Lower leg skin (tissue), 3 donors: Measurements from ENCODE around the gene OR5L2.

Experiments
- CTCF ChIP-seq, 3 donors: fragments of 450-650 bp; IDR thresholded peaks; one replicate each; pipeline ENCODE4 v1.5.1; 2016; ENCODE audit warnings: antibody characterized with exemption in 3 of 3, mild to moderate bottlenecking in 3 of 3, moderate library complexity in 2 of 3
- POLR2A ChIP-seq, 2 donors: fragments of 450-650 bp; IDR thresholded peaks; one replicate each; pipeline ENCODE4 v1.6.1; 2016 to 2017; ENCODE audit warnings: antibody characterized with exemption in 2 of 2, mild to moderate bottlenecking in 1 of 2, moderate library complexity in 1 of 2

GRCh38 chr11:55838452-55838851 lies 11.4 kb downstream of the OR5L2 start, which contains the start of gene OR5D16:
- no peak for TF ChIP-seq CTCF (IDR thresholded peaks at IDR 0.05)
- no peak for TF ChIP-seq POLR2A (IDR thresholded peaks at IDR 0.05)
